Measurements from ENCODE around the gene RBM39.

GRCh38 chr20:35702051-35702823, 39.8 kb downstream of the RBM39 start:
- no peak for TF ChIP-seq POLR2A (IDR thresholded peaks at IDR 0.05)
- TF ChIP-seq, protein P1, sequence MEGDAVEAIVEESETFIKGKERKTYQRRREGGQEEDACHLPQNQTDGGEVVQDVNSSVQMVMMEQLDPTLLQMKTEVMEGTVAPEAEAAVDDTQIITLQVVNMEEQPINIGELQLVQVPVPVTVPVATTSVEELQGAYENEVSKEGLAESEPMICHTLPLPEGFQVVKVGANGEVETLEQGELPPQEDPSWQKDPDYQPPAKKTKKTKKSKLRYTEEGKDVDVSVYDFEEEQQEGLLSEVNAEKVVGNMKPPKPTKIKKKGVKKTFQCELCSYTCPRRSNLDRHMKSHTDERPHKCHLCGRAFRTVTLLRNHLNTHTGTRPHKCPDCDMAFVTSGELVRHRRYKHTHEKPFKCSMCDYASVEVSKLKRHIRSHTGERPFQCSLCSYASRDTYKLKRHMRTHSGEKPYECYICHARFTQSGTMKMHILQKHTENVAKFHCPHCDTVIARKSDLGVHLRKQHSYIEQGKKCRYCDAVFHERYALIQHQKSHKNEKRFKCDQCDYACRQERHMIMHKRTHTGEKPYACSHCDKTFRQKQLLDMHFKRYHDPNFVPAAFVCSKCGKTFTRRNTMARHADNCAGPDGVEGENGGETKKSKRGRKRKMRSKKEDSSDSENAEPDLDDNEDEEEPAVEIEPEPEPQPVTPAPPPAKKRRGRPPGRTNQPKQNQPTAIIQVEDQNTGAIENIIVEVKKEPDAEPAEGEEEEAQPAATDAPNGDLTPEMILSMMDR (IDR thresholded peaks at IDR 0.05) = no peak

Data from lower leg skin (tissue), 3 donors.